Measurements from ENCODE around the gene KREMEN1.

KREMEN1 gene

GRCh38 chr22:29142116-29142515, 69.3 kb downstream of the KREMEN1 start:
- no peak for DNase-seq (ENCODE audit: low read depth)
- no peak for TF ChIP-seq CTCF (conservative IDR thresholded peaks at IDR 0.05; ENCODE audit: low read length)

GRCh38 chr22:29143941-29144785, 71.3 kb downstream of the KREMEN1 start:
- TF ChIP-seq CTCF (conservative IDR thresholded peaks at IDR 0.05; ENCODE audit: low read length), result no peak
- H3K4me3 ChIP-seq (ENCODE audit: low read length), result no peak overlapping the region
- no peak for DNase-seq (ENCODE audit: low read depth)

More at GRCh38 chr22:29142116-29142515, 69.3 kb downstream of the KREMEN1 start:
- H3K4me3 ChIP-seq (ENCODE audit: low read length), result no peak overlapping the region

GRCh38 chr22:29144786-29145160, 71.9 kb downstream of the KREMEN1 start:
- no peak for TF ChIP-seq CTCF (conservative IDR thresholded peaks at IDR 0.05; ENCODE audit: low read length)
- no peak for DNase-seq (ENCODE audit: low read depth)

GRCh38 chr22:29145321-29146072, 72.7 kb downstream of the KREMEN1 start:
- H3K4me3 ChIP-seq (ENCODE audit: low read length), result no peak overlapping the region
- no peak for DNase-seq (ENCODE audit: low read depth)

More at GRCh38 chr22:29144786-29145160, 71.9 kb downstream of the KREMEN1 start:
- no peak overlapping the region for H3K4me3 ChIP-seq (ENCODE audit: low read length)

GRCh38 chr22:29146091-29146560, 73.3 kb downstream of the KREMEN1 start:
- no peak for DNase-seq (ENCODE audit: low read depth)
- no peak for TF ChIP-seq CTCF (conservative IDR thresholded peaks at IDR 0.05; ENCODE audit: low read length)

More at GRCh38 chr22:29145321-29146072, 72.7 kb downstream of the KREMEN1 start:
- TF ChIP-seq CTCF (conservative IDR thresholded peaks at IDR 0.05; ENCODE audit: low read length), result no peak

GRCh38 chr22:29146771-29147170, 73.9 kb downstream of the KREMEN1 start:
- no peak for TF ChIP-seq CTCF (conservative IDR thresholded peaks at IDR 0.05; ENCODE audit: low read length)
- no peak for DNase-seq (ENCODE audit: low read depth)
- H3K4me3 ChIP-seq (ENCODE audit: low read length), result no peak overlapping the region

More at GRCh38 chr22:29146091-29146560, 73.3 kb downstream of the KREMEN1 start:
- H3K4me3 ChIP-seq (ENCODE audit: low read length), result no peak overlapping the region
